ENCODE measurements around the gene FDCSP. TPM values are rescaled to one million over a fixed set of nuclear protein-coding genes. Genes with fewer than 3 reads are reported as not detected.

FDCSP gene
- total and polyA plus RNA-seq, 2 donors (not counting 3 experiments of a cell fraction or from before 2014, with no cell fraction given) = not detected

DNA sequence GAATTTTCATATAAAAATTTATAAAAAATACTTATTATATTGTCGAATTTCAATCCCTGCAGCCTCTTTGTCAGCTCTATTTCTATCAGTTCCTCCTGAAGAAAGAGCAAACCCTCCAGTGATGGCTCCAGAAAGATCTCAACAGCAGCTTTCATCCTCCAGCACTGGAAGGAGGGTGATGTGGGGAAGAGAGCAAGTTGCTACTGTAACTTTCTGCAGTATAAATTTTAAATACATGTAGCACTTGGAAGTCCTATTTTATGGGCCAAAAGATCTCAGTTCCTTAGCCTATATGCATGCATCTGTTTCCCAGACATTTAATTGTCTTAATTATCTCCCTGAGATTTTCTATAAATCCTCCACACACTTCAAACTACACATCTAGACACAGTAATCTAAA, 44.1 kb upstream of the FDCSP start:
- FAIRE-seq (no peak), DNase-seq (ENCODE audit: low read depth, low spot score) (no peak)
- ChIA-PET CTCF (interaction anchor here (0.7 to 5.2 kb wide), 4 partner anchors 286 to 864 kb away, joined by 3 to 75 read pairs (median 10); no protein-coding TSS in a partner anchor), POLR2A (no interaction called here)
- dilution Hi-C loops (cut with MboI; ENCODE audit: extremely low pct_ligation_motif_present, low sequenced_read_pairs) = no loop called here
- BruUV-seq (replicated peaks) = no TSS peak
- Histone ChIP-seq H4K20me1 (replicated peaks; ENCODE audit: control insufficient read depth, extremely low read depth, insufficient read depth, low read length) (no peaks in the 10 kb centered on the region), H3K4me3 (replicated peaks in 1 of 3; ENCODE audit: insufficient read depth in 1 of 3, low read depth in 1 of 3, low read length in 3 of 3) (no peak overlapping the region), H2AFZ (ENCODE audit: low read depth, low read length) (no peak overlapping the region), H3K36me3 (ENCODE audit: control insufficient read depth in 2 of 2, extremely low read depth in 1 of 2, insufficient read depth in 2 of 2, low read length in 2 of 2) (no peaks in the 10 kb centered on the region), H3K79me2 (ENCODE audit: control insufficient read depth, insufficient read depth, low read length) (no peaks in the 10 kb centered on the region), H3K9ac (replicated peaks; ENCODE audit: extremely low read depth, insufficient read depth, low read length) (no peak overlapping the region), H3K4me2 (ENCODE audit: insufficient read depth, low read length) (no peak overlapping the region), H3K27me3 (ENCODE audit: control insufficient read depth in 2 of 2, insufficient read depth in 2 of 2, low read length in 2 of 2) (no peaks in the 10 kb centered on the region), H3K4me1 (ENCODE audit: control insufficient read depth, extremely low read depth, insufficient read depth, low read length) (no peaks in the 10 kb centered on the region), H3K9me1 (replicated peaks; ENCODE audit: control insufficient read depth, extremely low read depth, insufficient read depth, low read length) (no peaks in the 10 kb centered on the region), H3K9me3 (replicated peaks; ENCODE audit: control insufficient read depth, insufficient read depth, low read length) (no peaks in the 10 kb centered on the region), H3K27ac (ENCODE audit: insufficient read depth, low read depth, low read length) (no peak overlapping the region)
- no peak for TF ChIP-seq MYC (IDR thresholded peaks at IDR 0.05; ENCODE audit: low read depth, low read length)
- TF ChIP-seq, protein P1, sequence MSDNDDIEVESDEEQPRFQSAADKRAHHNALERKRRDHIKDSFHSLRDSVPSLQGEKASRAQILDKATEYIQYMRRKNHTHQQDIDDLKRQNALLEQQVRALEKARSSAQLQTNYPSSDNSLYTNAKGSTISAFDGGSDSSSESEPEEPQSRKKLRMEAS (IDR thresholded peaks at IDR 0.05; ENCODE audit: insufficient read depth, insufficient read length) = no peak
- intact Hi-C loops (cut with micrococcal nuclease) = loop anchor here (2.0 kb wide), 1 partner anchor 863 kb away; no protein-coding TSS in a partner anchor

DNA sequence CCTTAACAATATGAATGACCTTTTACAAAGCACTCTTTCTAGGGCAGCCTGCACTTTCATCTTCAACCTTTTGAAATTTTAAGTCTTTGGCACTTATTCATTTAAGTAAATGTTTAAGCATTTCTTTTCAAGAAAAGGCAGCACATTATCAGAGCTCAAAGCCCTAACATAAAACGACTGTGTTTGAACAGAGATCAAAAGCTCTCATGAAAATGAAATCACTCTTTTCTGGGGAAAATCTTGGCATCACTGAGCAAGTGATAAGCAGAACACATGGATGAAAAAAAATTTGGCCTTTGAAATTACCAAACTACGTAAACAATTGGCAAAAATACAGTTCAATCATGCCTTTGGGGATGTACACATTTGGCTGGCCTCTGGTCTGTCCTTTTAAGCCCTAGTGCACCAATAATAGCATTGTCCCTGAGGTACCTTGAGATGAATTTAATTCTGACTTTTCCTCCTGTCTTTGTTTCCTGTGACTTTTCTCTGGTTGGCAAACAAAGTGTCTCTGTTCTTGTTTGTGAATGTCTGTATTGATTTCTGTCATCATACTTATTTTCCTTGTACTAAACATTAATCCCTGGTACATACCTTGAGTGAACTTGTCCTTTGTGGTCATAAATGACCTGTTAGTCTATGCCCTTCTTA, 43.3 kb upstream of the FDCSP start:
- H3K9me1 ChIP-seq (replicated peaks; ENCODE audit: control insufficient read depth, extremely low read depth, insufficient read depth, low read length) = no peaks in the 10 kb centered on the region
- no peaks in the 10 kb centered on the region for H3K9me3 ChIP-seq (replicated peaks; ENCODE audit: control insufficient read depth, insufficient read depth, low read length)
- no peak overlapping the region for H2AFZ ChIP-seq (ENCODE audit: low read depth, low read length)
- no peaks in the 10 kb centered on the region for H3K27me3 ChIP-seq (ENCODE audit: control insufficient read depth in 2 of 2, insufficient read depth in 2 of 2, low read length in 2 of 2)
- H3K79me2 ChIP-seq (ENCODE audit: control insufficient read depth, insufficient read depth, low read length) = no peaks in the 10 kb centered on the region
- no peak overlapping the region for H3K4me2 ChIP-seq (ENCODE audit: insufficient read depth, low read length)
- intact Hi-C loops (cut with micrococcal nuclease) = loop anchor here (1.0 to 2.0 kb wide), 6 partner anchors 87 to 864 kb away; no protein-coding TSS in a partner anchor
- no peak for FAIRE-seq
- ChIA-PET CTCF (interaction anchor here (0.7 to 5.2 kb wide), 26 partner anchors 12 to 864 kb away, joined by 3 to 75 read pairs (median 5); partner anchors contain the start of gene ODAM), POLR2A (no interaction called here)
- no peaks in the 10 kb centered on the region for H3K4me1 ChIP-seq (ENCODE audit: control insufficient read depth, extremely low read depth, insufficient read depth, low read length)
- no peaks in the 10 kb centered on the region for H4K20me1 ChIP-seq (replicated peaks; ENCODE audit: control insufficient read depth, extremely low read depth, insufficient read depth, low read length)
- dilution Hi-C loops (cut with MboI; ENCODE audit: extremely low pct_ligation_motif_present, low sequenced_read_pairs) = no loop called here
- H3K9ac ChIP-seq (replicated peaks; ENCODE audit: extremely low read depth, insufficient read depth, low read length) = no peak overlapping the region
- H3K4me3 ChIP-seq (replicated peaks in 1 of 3; ENCODE audit: insufficient read depth in 1 of 3, low read depth in 1 of 3, low read length in 3 of 3) = no peak overlapping the region
- DNase-seq (ENCODE audit: low read depth, low spot score) = no peak
- TF ChIP-seq, protein P2, sequence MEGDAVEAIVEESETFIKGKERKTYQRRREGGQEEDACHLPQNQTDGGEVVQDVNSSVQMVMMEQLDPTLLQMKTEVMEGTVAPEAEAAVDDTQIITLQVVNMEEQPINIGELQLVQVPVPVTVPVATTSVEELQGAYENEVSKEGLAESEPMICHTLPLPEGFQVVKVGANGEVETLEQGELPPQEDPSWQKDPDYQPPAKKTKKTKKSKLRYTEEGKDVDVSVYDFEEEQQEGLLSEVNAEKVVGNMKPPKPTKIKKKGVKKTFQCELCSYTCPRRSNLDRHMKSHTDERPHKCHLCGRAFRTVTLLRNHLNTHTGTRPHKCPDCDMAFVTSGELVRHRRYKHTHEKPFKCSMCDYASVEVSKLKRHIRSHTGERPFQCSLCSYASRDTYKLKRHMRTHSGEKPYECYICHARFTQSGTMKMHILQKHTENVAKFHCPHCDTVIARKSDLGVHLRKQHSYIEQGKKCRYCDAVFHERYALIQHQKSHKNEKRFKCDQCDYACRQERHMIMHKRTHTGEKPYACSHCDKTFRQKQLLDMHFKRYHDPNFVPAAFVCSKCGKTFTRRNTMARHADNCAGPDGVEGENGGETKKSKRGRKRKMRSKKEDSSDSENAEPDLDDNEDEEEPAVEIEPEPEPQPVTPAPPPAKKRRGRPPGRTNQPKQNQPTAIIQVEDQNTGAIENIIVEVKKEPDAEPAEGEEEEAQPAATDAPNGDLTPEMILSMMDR (IDR thresholded peaks at IDR 0.05; ENCODE audit: extremely low read depth in 1 of 2, insufficient read depth in 1 of 2, low read depth in 1 of 2, low read length in 2 of 2) = no peak
- no peak for TF ChIP-seq GATA2 (IDR thresholded peaks at IDR 0.05; ENCODE audit: insufficient read depth, insufficient read length, low read depth, low read length)
- TF ChIP-seq, protein P1 (IDR thresholded peaks at IDR 0.05; ENCODE audit: insufficient read depth, insufficient read length) = no peak
- TF ChIP-seq FOS (IDR thresholded peaks at IDR 0.05; ENCODE audit: borderline replicate concordance, insufficient read depth, low read length) = no peak
- TF ChIP-seq POLR2A (IDR thresholded peaks at IDR 0.05; ENCODE audit: low read depth, low read length) = no peak
- TF ChIP-seq EZH2 (IDR thresholded peaks at IDR 0.05; ENCODE audit: borderline replicate concordance, low read depth, low read length, severe bottlenecking) = no peak
- no peak for TF ChIP-seq MYC (IDR thresholded peaks at IDR 0.05; ENCODE audit: low read depth, low read length)
- TF ChIP-seq JUN (IDR thresholded peaks at IDR 0.05; ENCODE audit: borderline replicate concordance, insufficient read depth, insufficient read length, low read depth) = no peak
- TF ChIP-seq POLR2AphosphoS5 (IDR thresholded peaks at IDR 0.05; ENCODE audit: insufficient read depth, low read depth, low read length) = no peak
- no TSS peak for BruUV-seq (replicated peaks)
- no peak overlapping the region for H3K27ac ChIP-seq (ENCODE audit: insufficient read depth, low read depth, low read length)
- no peaks in the 10 kb centered on the region for H3K36me3 ChIP-seq (ENCODE audit: control insufficient read depth in 2 of 2, extremely low read depth in 1 of 2, insufficient read depth in 2 of 2, low read length in 2 of 2)
